H1 (cell line): Measurements from ENCODE around the gene CHRNA1. TPM values are rescaled to one million over a fixed set of nuclear protein-coding genes. Genes with fewer than 3 reads are reported as not detected.

Source experiments
- BACH1 ChIP-seq: IDR thresholded peaks from 2 replicates; pipeline ENCODE4 v1.6.1; 2012; ENCODE audit warnings: low read length, improper control_type of control experiment
- BRCA1 ChIP-seq: IDR thresholded peaks from 2 replicates; pipeline ENCODE4 v1.6.1; 2012; ENCODE audit warnings: low read depth, low read length, improper control_type of control experiment
- CHD2 ChIP-seq: IDR thresholded peaks from 2 replicates; pipeline ENCODE4 v1.6.1; 2012; ENCODE audit warnings: low read length, improper control_type of control experiment
- CHD7 ChIP-seq: fragments of 300-600 bp; sonication (generic); IDR thresholded peaks from 2 replicates; pipeline ENCODE4 v1.7.1; 2012; ENCODE audit warnings: low read length, moderate library complexity, mild to moderate bottlenecking, inconsistent platforms; ENCODE audit not compliant: insufficient replicate concordance
- E2F6 ChIP-seq: IDR thresholded peaks from 2 replicates; pipeline ENCODE4 v1.6.1; 2012; ENCODE audit warnings: inconsistent platforms
- KDM4A ChIP-seq: IDR thresholded peaks from one replicate; pipeline ENCODE4 v1.7.1; 2012; ENCODE audit warnings: low read depth, mild to moderate bottlenecking, moderate library complexity, low read length, inconsistent platforms; ENCODE audit not compliant: severe bottlenecking
- NANOG ChIP-seq: IDR thresholded peaks from 2 replicates; pipeline ENCODE4 v1.6.1; 2011; ENCODE audit warnings: low read length, low read depth, mild to moderate bottlenecking, inconsistent platforms; ENCODE audit not compliant: insufficient read depth, poor library complexity, severe bottlenecking
- RBBP5 ChIP-seq: IDR thresholded peaks from 2 replicates; pipeline ENCODE4 v1.7.1; 2012; ENCODE audit warnings: low read depth, mild to moderate bottlenecking, inconsistent platforms, low read length, moderate library complexity, borderline replicate concordance
- RFX5 ChIP-seq: IDR thresholded peaks from 2 replicates; pipeline ENCODE4 v1.6.1; 2011; ENCODE audit warnings: low read depth, low read length, improper control_type of control experiment, borderline replicate concordance
- RXRA ChIP-seq: IDR thresholded peaks from 2 replicates; pipeline ENCODE4 v1.6.1; 2011; ENCODE audit warnings: low read depth, mild to moderate bottlenecking, low read length, moderate library complexity; ENCODE audit not compliant: insufficient read depth
- TBP ChIP-seq: IDR thresholded peaks from 2 replicates; pipeline ENCODE4 v1.6.1; 2011; ENCODE audit warnings: low read depth, low read length, improper control_type of control experiment
- TEAD4 ChIP-seq: IDR thresholded peaks from 2 replicates; pipeline ENCODE4 v1.6.1; 2012; ENCODE audit warnings: low read depth, low read length, inconsistent platforms, mixed read lengths
- polyA plus RNA-seq, 7 experiments: library from polyadenylated mRNA; depleted of rRNA in 3 of 7; stranded (reverse) in 5 of 7; unstranded in 2 of 7; fragments of >200 nt in 5 of 7; fragments of 200-250 nt in 2 of 7; gene quantifications; 1 replicate in 5 of 7; 2 replicates in 1 of 7; 4 replicates in 1 of 7; pipeline versions ENCODE4 v1.2.1 to v1.2.3, GENCODE V29; 2011 to 2013; ENCODE audit warnings: missing spikeins in 2 of 7, mixed read lengths in 2 of 7
- total RNA-seq: library from RNA; stranded (reverse); fragmentation: NEBNext Ultra II Directional; extraction: Animal tissue kit (Norgen Biotek cat#: 25700); gene quantifications from 2 replicates; pipeline ENCODE4 v1.2.1, GENCODE V29; 2021

Gene CHRNA1
- total and polyA plus RNA-seq, 2 of the 8 experiments (the other 6 are each of a cell fraction or from before 2014, with no cell fraction given) = 0.11 to 0.15 TPM

- TF ChIP-seq CHD7 = no peak
- TF ChIP-seq E2F6 = no peak
- no peak for TF ChIP-seq RXRA
- TF ChIP-seq TEAD4 = no peak
- TF ChIP-seq RFX5 = no peak
- no peak for TF ChIP-seq TBP
- no peak for TF ChIP-seq KDM4A
- no peak for TF ChIP-seq RBBP5
- TF ChIP-seq CHD2 = no peak
- no peak for TF ChIP-seq NANOG
- TF ChIP-seq BACH1 = no peak
- no peak for TF ChIP-seq BRCA1
These were observed 55.6 kb downstream of the CHRNA1 start (continued) for GRCh38 chr2:174708713-174709112.
